GM21576 (cell line): Measurements from ENCODE around the gene IQCF5.
"Not testable (repeated sequence)": the region's sequence is repeated elsewhere in the genome, so short reads cannot be mapped to it uniquely, and the experiment has no call there.

Experiments used
- ATAC-seq: cut with Tn5 transposase; IDR thresholded peaks from one replicate; pipeline ENCODE4 v1.9.1; 2021; ENCODE audit warnings: mild to moderate bottlenecking, moderate library complexity; ENCODE audit not compliant: unreplicated experiment

Gene IQCF5

DNA sequence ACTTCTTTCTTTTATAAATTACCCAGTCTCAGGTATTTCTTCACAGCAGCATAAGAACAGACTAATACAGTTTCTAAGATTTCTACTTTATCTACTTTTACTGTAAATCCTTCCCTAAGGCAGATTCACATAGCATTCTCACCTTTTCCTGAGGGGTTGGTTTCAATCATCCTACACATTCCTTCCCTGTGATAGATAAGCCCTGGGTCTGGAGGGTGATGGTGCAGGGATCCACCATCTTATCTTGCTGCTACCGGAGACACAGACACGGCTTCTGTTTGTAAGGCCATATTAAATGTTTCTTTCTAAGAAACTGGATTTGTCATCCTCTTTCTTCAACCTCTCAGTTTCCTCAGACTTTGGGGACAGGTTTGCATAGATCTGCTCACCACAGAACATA lies 6.1 kb downstream of the IQCF5 start:
- no peak for ATAC-seq

DNA sequence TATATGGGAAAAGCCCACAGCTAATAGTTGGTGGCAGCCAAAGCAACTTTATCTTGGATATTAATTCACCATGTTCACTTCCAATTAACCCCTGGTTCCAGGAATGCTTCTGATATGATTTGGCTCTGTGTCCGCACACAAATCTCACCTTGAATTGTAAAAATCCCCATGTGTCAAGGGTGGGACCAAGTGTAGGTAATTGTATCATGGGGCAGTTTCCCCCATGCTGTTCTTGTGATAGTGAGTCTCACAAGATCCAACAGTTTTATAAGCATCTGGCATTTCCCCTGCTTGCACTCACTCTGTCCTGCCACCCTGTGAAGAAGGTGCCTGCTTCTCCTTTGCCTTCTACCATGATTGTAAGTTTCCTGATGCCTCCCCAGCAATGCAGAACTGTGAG lies 6.5 kb downstream of the IQCF5 start:
- not testable (repeated sequence) for ATAC-seq

DNA sequence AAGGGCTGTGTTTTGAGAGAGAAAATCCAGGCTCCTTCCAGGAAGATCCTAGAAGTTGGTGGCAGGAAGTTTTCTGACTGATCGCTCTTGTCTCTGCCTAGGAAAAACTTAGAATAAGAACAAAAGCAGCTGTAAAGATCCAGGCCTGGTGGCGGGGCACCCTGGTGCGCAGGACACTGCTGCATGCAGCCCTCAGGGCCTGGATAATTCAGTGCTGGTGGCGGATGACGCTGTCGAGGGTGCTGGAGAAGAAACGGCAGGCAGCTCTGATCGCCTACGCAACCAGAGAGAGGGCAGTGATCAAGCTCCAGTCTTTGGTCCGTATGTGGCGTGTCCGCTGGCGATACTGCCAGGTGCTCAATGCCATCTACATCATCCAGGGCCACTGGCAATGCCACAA lies 12.5 kb downstream of the IQCF5 start:
- no peak for ATAC-seq

DNA sequence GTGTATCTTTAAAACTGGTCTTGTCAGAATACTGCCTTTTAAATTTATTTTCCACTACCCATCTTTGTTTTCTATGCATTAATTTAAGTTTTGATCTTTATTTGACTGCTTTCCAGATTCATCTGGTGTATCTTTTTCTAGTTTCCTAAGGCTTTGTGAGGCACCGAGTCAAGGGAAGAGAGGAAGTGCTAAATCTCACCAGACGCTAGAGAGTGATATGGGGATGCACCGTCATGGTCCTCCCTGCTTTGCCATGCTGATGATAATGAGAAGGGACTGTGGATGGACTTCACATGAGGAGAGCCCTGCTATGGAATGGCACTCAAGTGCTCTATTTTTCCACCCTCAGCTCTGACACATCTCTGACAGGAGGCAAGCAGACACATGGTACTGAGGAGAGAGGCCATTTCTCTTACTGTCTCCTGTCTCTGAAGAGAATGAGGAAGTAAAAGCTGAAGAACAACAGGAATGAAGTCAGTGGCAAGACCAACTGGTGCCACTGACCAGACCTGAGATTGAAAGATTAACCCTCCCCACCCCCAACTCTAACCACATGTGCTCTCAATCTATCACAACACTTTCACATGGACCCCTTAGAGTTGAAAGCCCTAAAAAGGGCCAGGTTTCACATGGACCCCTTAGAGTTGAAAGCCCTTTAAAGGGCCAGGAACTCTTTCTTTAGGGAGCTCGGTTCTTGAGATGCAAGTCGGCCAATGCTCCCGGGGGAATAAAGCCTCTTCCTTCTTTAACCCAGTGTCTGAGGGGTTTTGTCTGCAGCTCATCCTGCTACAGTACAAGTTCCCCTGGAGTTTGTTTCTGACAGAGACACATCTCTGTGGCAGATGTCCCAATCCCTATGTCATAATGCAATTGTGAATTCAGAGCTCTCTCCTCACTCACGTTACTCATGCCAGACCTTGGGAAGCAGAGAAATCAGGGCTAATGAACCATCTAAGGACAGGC lies 14.4 kb downstream of the IQCF5 start, which contains the start of gene IQCF2:
Gene IQCF2, plus strand, starts transcription at position 913 of the 963 bp plus-strand sequence. CDS start 52 bp downstream, outside the sequence.
- peak; percentile 60 for ATAC-seq

DNA sequence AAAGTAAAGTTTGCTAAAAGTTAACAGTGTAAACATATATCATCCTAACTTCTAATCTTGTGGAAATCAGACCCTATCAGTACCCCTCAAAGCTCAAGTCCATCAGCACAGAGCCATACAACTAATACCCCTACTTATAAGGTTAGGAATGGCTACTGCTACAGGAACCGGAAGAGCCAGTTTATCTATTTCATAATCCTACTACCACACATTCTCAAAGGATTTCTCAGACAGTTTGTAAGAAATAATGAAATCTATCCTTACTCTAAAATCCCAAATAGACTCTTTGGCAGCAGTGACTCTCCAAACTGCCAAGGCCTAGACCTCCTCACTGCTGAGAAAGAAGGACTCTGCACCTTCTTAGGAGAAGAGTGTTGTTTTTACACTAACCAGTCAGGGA lies 20.0 kb downstream of the IQCF5 start:
- ATAC-seq: not testable (repeated sequence)

DNA sequence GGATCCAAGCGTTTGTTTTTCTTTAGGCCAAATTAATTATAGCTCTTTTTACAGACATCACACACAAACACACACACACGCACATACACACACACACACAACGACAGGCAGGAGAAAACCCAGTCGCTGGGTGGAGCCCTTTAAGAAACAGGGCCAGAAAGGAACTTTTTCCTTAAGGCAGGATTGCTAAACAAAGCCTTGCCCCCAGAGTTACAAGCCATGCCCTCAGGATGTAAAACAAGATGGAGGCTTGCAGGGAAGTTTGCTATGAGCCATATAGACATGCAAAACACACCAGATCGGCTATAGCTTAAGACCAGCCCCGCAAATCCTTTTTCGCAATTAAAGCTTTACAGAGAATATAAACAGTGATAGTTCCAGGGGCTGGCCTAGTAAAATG lies 30.3 kb downstream of the IQCF5 start:
- no peak for ATAC-seq

DNA sequence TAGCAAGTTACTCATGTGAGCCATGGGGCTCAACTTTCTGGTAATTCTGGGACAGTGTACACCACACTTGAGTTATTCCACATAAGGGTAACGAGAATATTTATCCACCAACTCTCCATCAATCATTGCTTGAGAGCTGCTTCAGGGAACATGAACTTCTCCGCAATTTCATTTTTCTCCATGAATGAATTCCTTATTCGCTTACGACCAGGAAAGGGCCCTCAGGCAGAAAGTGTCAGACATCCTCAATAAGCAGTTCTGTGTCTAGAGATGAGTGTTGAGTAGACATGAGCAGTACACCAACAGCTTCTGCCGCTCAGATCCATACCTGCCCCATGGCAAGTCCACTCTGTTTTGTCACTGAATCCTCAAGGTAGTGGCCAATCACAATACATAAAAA lies 38.8 kb downstream of the IQCF5 start:
- no peak for ATAC-seq

DNA sequence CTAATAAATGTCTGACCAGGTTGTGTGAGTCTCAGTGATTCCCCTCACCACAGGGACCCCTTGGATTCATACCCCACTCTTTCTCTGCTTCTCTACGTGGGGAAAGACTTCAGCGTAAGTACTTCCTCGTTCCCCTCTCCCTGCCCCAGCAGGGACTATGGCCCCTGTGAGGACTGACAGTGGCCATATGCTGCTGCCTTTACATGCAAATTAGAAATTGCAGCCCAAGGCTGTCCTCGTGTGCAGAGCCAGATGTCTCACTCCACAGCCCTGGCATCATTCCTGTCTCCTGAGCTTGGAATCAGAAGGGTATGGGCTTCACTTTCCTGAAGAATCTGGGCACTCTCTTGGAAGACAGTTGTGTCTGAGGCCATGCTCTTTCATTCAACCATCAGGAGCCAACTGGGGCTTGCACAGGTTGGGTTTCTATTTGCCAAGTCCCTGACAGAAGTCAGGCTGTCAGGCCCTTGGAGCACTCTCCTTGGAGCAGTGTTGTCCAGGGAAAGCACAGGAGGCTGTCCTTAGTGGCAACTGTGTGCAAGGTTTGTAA lies 44.5 kb downstream of the IQCF5 start:
- no peak for ATAC-seq

DNA sequence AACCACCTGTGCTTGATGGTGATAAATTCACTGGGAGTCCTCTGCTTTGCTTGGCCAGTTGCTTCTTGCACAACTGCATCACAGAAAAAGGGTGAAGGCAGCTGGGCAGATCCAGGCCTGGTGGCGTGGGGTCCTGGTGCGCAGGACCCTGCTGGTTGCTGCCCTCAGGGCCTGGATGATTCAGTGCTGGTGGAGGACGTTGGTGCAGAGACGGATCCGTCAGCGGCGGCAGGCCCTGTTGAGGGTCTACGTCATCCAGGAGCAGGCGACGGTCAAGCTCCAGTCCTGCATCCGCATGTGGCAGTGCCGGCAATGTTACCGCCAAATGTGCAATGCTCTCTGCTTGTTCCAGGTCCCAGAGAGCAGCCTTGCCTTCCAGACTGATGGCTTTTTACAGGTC lies 45.1 kb downstream of the IQCF5 start:
- ATAC-seq: no peak

DNA sequence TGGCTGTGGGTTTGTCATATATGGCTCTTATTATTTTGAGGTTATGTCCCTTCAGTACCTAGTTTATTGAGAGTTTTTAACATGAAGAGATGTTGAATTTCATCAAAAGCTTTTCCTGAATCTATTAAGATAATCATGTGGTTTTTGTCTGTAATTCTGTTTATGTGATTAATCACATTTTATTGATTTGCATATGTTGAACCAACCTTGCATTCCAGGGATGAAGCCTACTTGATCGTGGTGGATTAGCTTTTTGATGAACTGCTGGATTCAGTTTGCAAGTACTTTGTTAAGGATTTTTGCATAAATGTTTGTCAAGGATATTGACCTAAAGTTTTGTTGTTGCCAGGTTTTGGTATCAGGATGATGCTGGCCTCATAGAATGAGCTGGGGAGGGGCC lies 47.1 kb downstream of the IQCF5 start:
- no peak for ATAC-seq
